NCI-H2107 (cell line): ENCODE measurements around the gene STK32C.

Experiments
- DNase-seq: peaks from one replicate; lab custom pipeline; 2025; lab: John Stamatoyannopoulos, UW

STK32C gene

DNA sequence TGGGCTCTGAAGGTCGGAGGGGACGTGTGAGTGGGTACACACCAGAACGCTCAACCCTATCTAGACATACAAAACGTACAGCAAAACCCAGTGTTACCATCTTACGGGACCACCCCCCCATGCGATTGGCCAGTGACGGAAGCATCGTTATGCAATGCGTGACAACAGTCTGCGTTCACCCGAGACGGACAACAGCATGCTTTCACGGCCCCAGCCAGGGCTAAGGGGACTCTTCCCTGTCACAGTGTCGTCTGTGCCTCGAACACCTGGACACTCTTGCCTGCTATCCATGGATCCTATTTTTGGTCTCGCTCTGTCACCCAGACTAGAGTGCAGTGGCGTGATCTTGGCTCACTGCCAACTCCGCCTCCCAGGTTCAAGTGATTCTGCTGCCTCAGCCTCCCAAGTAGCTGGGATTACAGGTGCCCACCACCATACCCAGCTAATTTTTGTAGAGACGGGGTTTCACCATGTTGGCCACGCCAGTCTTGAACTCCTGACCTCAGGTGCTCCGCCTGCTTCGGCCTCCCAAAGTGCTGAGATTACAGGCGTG, 97.7 kb downstream of the STK32C start:
- no peak for DNase-seq

DNA sequence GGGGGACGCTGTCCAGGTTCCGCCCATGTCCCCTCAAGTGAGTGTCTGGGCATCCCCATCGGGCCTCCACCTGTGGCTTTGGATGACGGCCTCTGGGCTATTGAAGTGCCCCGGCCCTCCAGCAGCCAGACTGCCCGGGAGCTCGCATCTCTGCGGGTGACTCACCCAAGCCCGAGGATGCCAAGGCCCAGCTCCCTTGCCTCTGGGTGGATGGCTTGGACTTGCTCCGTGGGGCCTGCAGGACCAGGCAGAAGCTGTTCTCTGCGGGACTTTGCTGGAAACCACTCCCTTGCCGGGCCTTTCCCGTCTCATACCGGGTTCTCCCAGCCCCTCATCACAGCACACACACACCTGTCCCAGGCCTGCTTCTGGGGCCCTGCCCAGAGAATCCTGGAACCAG, 98.6 kb downstream of the STK32C start:
- no peak for DNase-seq

DNA sequence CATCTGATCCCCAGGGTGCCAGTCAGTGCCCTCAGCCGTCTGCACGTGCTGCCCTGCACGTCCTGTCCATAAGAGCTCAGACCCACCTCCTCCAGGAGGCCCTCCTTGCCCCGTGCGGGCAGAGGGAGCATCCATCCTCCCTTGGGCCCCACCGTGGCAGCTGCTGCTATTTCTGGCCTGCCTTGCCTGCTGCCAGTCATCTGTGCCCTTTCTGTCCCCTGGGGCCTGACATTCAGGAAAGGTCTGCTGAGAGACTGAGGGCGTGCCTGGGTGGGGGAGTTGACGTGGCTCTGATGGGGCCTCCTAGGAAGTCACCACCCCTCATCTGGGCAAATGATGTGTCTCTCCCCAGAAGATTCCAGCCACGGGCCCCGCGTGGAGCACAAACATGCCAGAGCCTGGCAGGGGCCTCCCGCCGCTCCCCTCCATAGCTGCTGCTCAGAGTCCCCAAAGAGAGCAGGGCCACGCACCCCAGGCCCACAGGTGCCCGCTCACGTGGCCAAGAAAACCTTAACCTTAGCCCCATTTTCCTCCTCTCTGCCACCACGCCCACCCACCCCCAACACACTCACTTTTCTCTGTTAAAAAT, 99.2 kb downstream of the STK32C start:
- DNase-seq: no peak

DNA sequence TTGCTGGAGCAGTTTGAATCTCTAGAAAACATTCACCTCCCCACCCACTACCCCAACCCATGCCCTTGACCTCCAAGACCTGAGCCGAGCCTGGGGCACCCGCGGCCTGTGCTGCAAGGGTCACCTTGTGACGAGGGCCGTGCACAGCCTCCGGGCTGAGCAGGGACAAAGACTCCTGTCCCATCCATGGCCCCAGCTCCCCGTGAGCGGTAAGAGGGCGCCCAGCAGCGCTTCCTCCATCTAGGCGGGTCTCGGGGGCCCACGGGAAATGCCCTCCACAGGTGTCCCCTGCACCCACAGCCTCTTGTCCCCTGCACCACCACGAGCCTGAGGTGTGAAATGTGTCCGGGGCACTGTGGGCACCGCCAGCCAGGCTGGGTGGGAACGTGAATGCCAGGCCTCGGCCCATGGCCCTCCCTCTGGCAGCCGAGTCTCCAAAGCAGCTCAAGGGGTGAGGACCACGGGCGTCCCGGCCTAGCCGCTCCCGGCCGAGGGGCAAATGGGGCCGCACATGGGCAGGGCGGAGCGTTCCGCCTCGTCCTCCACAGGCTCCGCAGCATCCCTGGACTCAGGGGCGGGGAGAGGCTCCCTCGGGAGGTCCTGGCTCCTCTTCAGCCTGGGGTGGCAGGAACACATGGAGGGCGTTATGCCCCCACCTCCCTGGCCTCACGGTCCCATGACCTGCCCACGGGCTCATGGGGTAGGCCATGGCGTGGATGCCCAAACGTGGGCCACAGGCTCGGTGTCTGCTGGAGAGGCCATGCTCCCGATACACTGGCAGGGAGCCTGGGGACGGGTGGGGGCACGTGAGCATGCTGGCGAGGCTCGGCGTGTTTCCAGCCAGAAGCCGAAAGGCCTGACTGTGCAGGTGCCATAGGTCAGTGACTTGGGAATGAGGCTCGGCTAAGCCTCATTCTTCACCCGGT, 100.0 kb downstream of the STK32C start:
- no peak for DNase-seq

DNA sequence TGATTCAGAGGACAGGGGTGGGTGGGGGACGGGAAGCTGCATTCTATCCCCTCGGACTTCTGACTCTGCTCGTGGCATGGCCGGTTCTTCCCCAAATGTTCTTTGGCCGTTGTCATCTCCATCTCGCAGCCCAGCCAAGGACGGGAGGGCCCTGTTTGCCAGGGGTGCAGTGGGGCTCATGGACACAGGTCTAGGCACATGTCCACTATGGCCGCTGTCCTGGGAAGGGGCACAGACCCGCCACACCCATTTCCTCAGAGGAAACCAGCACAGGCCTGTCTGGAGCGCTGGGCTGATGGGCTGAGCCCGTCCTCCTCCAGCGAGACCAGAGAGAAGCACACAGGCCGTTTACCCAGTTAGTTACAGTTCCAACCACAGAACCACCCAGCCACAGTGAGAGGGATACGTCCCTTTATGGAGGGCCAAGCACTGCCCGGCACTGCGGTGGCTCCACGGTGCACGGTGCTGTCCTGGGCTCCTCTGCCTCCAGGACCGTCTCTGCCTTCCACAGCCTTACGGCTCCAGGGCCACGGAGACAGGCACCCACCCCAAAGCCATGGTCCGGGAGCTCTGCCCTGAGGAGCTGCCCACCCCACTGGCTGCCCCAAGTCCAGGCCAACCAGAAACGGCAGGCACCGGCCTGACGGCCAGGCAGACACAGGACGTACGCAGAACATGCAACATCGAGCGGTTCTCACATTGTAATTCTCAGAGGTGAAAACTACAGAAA, 100.8 kb downstream of the STK32C start:
- DNase-seq: no peak

DNA sequence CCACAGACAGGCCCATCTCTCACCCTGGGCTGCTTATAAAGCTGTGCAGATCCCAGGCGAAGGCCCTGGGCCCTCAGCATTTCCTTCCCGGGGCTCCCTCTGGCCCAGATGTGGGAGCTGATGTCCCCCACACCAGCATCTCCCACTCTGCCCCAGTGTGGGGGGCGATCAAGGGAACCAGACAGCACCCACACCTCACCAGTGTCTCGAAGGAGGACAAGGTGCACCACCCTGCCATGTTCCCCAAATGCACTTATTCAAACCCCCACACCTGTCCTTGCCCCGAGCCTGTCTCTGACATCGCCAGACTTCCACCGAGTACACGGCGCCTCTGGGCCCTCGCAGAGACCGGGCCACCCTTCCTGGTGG, 101.4 kb downstream of the STK32C start:
- no peak for DNase-seq

DNA sequence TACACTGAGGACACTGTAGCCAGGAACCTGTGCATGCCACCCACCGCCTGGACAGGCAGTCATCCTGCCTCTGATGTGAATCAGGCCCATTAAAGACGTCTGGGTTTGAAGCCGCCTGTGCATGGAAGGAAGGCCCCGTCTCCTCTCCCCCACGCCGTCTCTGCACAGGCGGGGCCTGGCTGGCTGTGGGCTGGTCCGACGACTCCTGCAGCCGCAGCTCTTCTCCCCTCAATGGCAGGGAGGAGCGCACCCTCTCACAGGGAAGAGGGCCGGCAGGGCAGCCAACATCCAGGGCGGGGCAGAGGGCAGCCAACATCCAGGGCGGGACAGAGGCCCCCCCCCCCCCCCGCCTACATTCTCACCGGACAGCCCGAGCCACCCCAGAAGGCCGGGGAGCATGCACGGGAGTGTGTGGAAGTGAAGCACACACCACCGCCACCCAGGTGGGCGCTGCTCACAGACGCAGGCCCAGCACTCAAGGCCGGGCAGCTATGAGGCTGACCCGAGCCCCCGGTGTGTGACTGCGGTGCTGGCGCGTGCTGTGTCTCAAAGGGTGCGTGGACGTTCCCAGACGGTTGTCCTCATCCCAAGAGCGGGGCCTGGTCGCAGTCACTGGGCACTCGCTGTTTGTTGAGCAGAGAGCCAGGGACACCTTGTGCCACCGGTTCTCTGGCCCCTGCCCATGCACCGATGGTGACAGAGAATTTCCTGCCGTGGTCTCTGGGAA, 101.9 kb downstream of the STK32C start:
- no peak for DNase-seq

DNA sequence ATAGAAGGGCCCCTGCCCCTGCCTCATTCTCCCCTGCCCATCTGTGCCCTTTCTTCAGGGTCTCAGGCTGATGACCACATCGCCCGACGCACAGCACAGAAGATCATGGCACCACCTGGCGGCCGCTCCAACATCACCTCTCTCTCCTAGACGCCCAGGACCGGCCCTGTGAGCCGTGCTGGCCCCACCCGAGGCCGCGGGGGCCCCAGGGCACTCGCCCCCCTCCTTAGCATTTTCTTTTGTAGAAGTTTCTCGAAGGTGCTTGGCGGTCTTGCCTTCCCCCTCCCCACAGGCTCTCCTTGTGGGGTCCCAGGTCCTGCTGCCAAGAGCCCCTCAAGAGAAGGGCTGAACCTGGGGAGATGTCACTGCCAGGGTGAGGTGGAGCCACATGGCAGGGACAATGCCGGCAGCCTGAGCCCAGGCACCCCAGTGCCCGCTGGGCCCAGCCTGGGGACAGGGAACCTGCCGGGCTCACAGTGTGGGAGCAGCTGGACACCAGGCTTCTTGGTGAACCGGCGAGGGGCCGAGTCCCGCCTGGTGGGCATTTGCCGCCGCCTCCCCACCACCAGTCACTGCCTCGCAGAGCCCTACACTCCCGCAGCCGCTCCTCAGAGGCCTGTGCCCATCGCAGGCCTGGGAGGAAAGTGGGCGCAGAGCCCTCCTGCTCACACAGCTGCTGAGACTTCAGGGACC, 102.8 kb downstream of the STK32C start:
- DNase-seq: no peak

DNA sequence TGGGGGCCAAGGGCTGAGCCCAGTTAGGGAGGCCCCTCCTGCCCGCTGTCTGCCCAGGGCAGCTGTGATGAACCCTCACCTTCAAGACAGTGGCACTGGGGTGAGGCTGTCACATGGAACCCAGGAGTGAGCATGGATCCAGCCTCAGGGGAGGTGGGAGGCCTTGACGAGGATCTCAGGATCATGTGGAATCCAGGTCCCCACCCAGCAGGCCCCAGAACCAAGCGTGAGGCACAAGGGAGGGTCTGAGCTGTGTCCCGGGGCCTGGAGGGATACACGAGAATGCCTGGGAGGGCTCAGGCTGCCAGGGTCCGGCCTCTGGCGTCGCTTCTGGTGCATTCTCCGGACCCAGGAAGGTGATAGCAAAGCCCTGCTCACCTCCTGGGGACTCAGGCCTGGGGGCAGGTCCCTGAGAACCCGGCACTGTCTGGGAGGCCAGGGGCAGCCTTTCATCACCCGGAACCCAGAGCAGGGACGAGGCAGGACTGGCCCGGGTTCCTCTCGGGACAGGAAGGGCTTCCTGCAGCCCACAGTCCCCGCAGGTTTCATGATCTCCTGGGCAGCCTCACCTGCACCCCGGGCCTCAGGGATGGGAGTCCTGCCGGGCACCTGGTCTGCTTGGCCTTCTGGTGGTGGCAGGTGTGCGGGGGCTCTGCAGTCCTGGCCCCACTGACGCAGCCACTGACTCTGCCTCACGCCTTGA, 103.5 kb downstream of the STK32C start:
- DNase-seq: no peak

DNA sequence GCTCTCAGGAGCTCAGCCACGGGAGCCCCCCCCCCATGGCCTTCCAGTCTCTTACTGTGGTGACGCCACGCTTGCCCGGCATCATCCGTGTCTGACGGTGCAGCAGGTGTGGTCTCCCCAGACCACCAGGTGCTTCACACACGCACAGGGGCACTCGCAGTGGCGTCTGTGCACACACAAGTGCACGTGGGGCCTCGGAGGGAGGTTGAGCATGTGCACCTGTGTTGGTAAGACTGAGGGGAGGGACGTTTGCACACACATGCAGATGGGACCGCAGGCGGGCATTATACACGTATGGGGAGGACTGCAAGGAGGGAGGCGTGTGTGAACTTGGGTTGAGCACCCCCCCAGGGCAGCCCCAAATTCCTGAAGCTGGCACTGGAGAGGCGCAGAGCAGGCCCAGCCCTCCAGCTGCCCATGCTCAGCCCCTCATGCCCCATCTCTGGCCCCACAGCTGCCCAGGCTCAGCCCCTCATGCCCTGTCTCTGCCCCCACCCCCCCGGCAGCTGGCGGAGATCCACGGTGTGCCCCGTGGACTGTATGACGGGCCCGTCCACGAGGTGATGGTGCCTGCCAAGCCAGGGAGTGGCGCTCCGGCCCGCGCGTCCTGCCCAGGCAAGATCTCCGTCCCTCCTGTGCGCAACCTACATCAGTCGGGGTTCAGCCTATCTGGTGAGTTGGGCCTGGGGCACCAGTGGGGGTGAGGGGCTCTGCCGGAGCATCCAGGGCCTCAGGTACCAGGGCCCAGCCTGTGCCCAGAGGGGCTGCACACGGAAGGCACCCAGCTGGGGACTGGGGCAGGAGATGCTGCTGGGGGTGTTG, 104.3 kb downstream of the STK32C start:
- DNase-seq: no peak

DNA sequence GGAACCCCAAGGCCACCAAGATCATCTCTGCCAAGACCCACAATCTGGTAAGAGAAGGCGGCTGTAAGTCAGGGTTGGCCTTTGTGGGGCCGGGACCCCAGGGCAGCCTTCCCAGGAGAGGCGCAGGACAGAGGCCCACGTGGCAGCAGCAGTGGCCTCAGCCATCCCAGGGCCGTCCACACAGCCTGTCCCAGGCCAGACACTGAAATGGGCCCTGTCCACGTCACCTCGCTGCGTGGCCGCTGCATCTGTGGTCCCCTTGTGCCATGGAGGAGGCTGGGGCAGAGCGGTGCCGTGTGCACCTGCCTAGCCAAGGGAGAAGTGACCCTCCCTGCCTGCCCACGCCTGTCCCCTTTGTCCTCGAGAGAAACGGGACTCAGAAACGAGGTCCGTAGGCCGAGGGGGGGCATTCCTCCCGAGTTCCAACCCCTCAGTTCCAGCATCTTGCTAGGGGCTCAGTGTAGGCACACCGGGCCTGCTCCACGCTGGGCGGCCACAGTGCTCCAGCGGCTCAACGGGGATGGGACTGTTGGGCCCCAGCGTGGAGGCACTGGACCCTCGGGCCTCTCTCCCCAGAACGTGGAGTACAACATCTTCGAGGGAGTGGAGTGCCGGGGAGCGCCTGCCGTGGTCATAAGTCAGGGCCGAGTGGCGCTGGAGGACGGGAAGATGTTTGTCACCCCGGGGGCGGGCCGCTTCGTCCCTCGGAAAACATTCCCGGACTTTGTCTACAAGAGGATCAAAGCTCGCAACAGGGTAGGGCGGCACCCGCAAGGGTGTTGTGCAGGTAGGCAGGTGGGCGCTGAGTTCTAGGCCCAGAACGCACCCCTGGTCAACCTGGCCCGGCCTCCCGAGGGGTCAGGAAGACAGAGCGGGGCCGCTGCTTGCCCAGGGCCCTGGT, 105.4 kb downstream of the STK32C start:
- DNase-seq: no peak

DNA sequence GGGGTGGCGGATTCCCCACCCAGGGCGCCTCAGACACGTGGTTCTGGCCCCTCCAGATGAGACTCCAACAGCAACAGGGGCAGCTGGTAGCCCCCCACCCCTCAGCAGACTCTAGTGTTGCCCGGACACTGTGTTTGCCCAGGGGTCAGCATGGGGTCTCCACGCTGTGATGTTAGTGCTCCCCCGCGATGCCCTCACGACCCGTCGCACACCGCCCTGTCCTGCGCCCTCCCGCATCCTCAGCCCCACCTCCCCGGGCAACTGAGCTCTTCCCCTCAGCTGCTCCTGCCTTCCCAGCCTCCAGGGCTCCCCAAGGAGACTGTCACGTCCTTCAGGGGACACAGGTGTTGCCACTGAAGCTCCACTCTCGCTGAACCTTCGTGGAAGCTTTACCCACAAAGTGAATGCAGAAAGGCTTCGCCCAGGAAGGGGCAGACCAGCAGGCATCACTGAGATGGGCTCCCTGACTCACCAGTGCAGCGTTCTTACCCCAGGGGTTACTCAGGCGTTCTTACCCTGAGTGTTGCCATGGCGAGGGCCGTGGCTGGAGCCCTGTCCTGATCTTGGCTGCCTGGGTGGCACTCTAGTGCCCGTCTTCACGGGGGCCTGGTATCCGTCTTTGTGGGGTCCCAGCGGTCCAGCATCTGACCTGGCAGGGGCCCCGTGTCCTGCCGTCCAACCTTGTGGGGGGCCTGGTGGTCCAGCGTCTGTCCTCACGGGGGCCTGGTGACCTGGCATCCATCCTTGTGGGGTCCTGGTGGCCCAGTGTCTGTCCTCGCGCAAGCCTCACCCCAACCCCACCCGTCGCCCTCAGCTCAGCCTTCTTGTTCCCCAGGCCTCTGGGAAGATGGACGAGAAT, 106.4 kb downstream of the STK32C start:
- no peak for DNase-seq

DNA sequence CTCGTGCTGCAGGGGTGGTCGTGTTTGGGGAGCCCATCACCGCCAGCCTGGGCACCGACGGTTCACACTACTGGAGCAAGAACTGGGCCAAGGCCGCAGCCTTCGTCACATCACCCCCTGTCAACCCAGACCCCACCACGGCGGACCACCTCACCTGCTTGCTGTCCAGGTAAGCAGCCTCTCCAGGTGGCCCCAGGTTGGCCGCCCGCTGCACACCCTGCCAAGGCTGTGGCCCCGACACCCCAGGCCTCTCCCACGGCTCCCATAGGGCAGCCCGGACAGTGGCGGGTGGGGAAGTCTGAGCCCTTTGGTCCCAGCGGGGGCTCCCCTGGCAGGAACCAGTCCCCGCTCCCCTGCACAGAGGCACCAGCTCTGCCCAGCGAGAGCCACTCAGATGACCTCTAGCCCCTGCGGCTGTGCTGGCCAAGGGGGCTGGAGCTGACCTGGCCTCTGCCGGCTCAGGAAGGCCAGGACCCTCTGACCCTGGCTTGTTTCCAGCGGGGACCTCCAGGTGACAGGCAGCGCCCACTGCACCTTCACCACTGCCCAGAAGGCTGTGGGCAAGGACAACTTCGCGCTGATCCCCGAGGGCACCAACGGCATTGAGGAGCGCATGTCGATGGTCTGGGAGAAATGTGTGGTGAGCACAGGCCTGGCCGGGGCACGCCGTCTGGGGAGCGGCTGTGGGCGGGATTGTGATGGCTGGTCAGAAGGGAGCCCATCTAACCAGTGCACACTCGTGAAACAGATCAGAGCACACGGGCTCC, 107.2 kb downstream of the STK32C start:
- no peak for DNase-seq

DNA sequence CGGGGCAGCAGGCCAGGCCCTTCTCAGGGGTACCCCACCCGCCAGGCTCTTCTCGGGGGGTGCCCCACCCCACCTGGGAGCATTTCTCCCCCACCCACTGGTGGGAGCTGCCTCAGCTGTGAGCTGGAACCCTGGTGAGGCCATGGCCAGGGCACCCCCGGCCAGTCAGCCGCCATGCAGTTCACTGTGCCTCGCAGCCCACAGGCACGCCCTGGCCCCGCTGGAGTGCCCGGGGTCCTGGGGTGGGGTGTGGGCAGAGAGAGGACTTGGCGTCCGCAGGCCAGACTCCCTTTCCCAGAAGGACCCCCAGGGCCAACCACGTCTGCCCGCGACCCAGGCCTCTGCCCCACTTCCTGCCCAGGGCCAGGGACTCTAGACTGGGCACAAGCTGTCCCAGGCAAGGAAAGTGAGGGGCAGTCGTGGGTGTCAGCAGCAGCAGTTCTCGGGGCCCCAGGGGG, 107.9 kb downstream of the STK32C start:
- DNase-seq: no peak

DNA sequence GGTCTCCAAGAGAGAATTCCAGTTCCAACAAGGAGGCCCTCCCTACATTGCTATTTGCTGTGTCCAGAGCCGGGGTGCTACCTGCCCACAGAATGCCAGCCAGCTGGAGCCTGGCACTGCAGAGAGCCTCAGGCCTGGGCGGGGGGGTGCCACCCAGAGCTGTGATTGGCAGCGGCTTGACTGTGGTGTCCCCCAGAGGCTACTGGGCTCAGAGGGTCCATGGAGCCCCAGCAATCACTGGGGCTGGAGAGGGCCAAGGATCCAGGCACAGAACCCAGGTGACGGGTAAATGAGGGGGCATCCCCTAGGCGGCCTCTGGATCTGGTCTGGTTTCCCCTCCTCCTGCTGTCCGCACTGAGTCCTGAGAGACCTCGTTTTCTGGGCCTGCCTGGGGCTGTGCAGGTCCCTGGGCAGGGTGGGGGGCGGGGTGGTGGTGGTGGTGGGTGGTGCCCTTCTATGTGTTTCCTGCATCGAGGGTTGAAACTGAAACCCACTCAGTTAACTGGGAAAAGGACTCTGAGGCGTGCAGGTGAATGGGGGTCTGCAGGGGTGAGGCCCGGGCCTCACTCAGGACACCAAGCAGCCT, 108.4 kb downstream of the STK32C start:
- no peak for DNase-seq

DNA sequence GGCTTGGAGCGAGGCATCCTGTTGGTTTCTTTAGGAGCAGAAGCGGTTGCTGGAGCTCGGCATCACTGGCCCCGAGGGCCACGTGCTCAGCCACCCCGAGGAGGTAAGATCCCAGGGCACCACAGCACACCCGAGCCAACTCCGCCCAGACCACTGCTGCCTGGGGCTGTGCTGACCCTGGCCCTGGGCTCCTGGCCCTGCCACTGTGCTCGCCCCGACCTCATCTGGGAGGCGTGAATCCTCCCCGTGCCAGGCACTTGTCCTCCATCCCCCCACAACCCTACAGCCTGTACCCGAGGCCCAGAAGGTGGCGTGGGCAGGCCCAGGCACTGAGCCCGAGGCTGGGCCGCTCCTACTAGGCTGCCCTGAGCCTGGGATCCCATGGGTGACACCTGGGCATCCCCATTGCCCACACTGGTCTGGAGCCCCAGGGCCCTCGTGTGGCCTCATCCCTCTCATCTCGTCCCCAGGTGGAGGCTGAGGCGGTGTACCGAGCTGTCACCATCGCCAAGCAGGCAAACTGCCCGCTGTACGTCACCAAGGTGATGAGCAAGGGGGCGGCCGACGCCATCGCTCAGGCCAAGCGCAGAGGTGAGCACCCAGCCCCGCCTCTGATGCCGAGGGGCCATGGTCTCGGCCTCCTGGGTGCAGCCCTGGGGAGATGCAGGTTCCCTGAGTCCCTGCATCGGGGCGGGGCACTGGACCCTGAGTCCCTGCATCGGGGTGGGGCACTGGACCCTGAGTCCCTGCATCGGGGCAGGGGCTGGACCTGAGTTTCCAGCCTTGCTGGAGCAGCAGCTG, 109.2 kb downstream of the STK32C start:
- DNase-seq: no peak
